Ovary (tissue), 3 donors: ENCODE results near the gene CFAP299.

Experiments
- EP300 ChIP-seq: sonication (generic); formaldehyde crosslinking; IDR thresholded peaks from one replicate; pipeline ENCODE4 v1.6.1; 2017; ENCODE audit warnings: antibody characterized with exemption
- TF ChIP-seq, protein P1 (sequence below), 3 donors: fragments of 450-650 bp in 2 of 3; fragments of 200-600 bp in 1 of 3; IDR thresholded peaks; one replicate each; pipeline versions ENCODE4 v1.5.1 to v1.8.0; 2016 to 2022; ENCODE audit warnings: antibody characterized with exemption in 3 of 3, mild to moderate bottlenecking in 1 of 3
- donor health status: DM: no; HTN: no; CAD: no.

DNA sequence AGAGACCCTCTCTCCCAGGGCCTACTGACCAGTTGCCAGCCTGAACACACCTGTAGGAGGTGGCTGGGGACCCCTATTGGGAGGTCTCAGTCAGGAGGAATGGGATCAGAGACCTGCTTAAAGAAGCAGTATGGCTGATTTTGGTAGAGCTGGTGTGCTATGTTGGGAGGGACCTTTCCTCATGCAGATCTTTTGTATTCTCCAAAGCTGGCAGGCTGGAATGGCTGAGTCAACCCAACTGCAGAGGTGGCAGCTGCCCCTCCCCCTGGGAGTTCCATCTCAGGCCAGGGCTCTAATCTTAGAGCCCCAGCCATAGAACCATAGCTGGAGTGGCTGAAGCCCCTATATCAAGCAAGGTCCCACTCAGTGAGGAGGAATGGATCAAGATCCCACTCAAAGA lies 415.7 kb downstream of the CFAP299 start:
- TF ChIP-seq, protein P1, sequence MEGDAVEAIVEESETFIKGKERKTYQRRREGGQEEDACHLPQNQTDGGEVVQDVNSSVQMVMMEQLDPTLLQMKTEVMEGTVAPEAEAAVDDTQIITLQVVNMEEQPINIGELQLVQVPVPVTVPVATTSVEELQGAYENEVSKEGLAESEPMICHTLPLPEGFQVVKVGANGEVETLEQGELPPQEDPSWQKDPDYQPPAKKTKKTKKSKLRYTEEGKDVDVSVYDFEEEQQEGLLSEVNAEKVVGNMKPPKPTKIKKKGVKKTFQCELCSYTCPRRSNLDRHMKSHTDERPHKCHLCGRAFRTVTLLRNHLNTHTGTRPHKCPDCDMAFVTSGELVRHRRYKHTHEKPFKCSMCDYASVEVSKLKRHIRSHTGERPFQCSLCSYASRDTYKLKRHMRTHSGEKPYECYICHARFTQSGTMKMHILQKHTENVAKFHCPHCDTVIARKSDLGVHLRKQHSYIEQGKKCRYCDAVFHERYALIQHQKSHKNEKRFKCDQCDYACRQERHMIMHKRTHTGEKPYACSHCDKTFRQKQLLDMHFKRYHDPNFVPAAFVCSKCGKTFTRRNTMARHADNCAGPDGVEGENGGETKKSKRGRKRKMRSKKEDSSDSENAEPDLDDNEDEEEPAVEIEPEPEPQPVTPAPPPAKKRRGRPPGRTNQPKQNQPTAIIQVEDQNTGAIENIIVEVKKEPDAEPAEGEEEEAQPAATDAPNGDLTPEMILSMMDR (IDR thresholded peaks at IDR 0.05) = no peak
- no peak for TF ChIP-seq EP300
